Motor neuron (in vitro differentiated cells): ENCODE data around the gene CCNB3. TPM values are rescaled to one million over a fixed set of nuclear protein-coding genes. Genes with fewer than 3 reads are reported as not detected.
A peak's percentile ranks its signal among the peaks of the same experiment; 100 is the strongest.
"Not testable (repeated sequence)": the region's sequence is repeated elsewhere in the genome, so short reads cannot be mapped to it uniquely, and the experiment has no call there.

Experiments
- ATAC-seq, 8 experiments: fragments of 200-7000 bp; cut with Tn5 transposase; replicated peaks in 6 of 8; 2 replicates each; pipeline ENCODE4 v1.8.0; 2021; ENCODE audit warnings: mild to moderate bottlenecking in 8 of 8, moderate library complexity in 8 of 8
- H3K27ac ChIP-seq, 2 donors: fragments of 250-450 bp; sonication (Bioruptor Pico); 2 replicates each; pipeline ENCODE4 v1.9.0; 2021; ENCODE audit warnings: antibody characterized with exemption in 2 of 2, mild to moderate bottlenecking in 2 of 2, moderate library complexity in 1 of 2
- H3K4me1 ChIP-seq, 2 donors: fragments of 250-450 bp; sonication (Bioruptor Pico); replicated peaks in 1 of 2; 2 replicates each; pipeline ENCODE4 v1.6.1; 2021; ENCODE audit warnings: antibody characterized with exemption in 2 of 2, mild to moderate bottlenecking in 2 of 2, moderate library complexity in 1 of 2
- H3K4me3 ChIP-seq, 5 donors: fragments of 250-450 bp; sonication (Bioruptor Pico); 2 replicates each; pipeline ENCODE4 v1.9.0; 2021; ENCODE audit warnings: antibody characterized with exemption in 5 of 5, mild to moderate bottlenecking in 5 of 5, moderate library complexity in 4 of 5
- WGBS, 10 experiments: fragments of 450-650 bp; shearing (Covaris generic); methylation state at CpG; one replicate each; pipeline ENCODE4 v1.0.0; 2022; 5-methylcytosine and 5-hydroxymethylcytosine counted together
- in situ Hi-C, 9 experiments: fragments of 400-800 bp; cut with MboI; loops; one replicate each; pipeline ENCODE4 v1.15.0; 2021; ENCODE audit warnings: low sequenced_read_pairs in 9 of 9, low pct_unique_long_range_greater_than_20kb in 2 of 9; ENCODE audit not compliant: unreplicated experiment in 9 of 9
- total RNA-seq, 8 experiments: library from RNA; unstranded; fragments of 300-600 nt; gene quantifications; 2 replicates each; pipeline versions ENCODE4 v1.2.3 to v1.2.4, GENCODE V29; 2022

The CCNB3 gene
- total RNA-seq, 8 experiments from 2014 or later: 0.17 to 2.1 (median 0.48) TPM

DNA sequence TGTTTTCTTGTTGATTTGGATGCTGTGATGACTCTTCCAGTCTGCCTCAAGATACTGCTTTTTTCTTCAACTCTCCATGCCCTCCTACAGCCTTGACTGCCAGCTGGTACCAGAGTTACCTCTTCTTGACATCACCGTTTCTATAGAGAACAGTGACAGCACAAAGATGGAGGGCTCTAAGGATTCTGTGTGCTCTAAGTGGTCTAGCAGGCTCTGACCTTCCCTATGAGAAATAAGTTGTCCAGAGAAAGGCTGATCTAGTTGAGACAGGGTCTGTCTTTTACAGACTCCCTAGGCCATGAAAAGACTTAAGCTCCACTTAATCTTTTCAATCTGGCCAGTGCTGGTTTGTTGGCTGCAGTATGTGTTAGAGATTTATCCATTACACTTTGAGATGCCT, 3.7 kb upstream of the CCNB3 start, which contains the start of gene AKAP4:
TSS of gene AKAP4 (minus strand) at position 101 of the 400 bp plus-strand sequence. CDS start 118 bp downstream, outside the sequence.
- Histone ChIP-seq H3K4me3 (no peak within 1 kb of the TSS), H3K4me1 (peaks cover 3 to 5% of the 10 kb centered on the region in 2 donors), H3K27ac (no peak within 1 kb of the TSS)
- WGBS, 10 experiments: 0 to 50% (median 32%) methylated on average over 1 of the region's 1 CpG; no CpG with 5 or more reads in 6 of the 10 experiments
- in situ Hi-C loops: no loop called here
- ATAC-seq: no peak

- H3K27ac ChIP-seq: no peak overlapping the region
- 0 to 100% (median 67%) methylated on average over 1 of the region's 3 CpGs; no CpG with 5 or more reads in 5 of the 10 experiments for WGBS, 10 experiments
- in situ Hi-C loops: no loop called here
- H3K4me3 ChIP-seq: no peak overlapping the region
- no peak for ATAC-seq
- peaks cover 3 to 5% of the 10 kb centered on the region in 2 donors for H3K4me1 ChIP-seq
Measured at GRCh38 chrX:50202539-50202938, 2.0 kb upstream of the CCNB3 start.

- Histone ChIP-seq H3K27ac (no peak overlapping the region), H3K4me1 (peaks cover 3 to 5% of the 10 kb centered on the region in 2 donors), H3K4me3 (no peak overlapping the region)
- 17 to 100% (median 85%) methylated on average over 1 to 4 of the region's 11 CpGs; no CpG with 5 or more reads in 7 of the 10 experiments for WGBS, 10 experiments
- ATAC-seq: no peak
- in situ Hi-C loops: no loop called here
Measured at GRCh38 chrX:50206753-50207152, 2.2 kb downstream of the CCNB3 start.

GRCh38 chrX:50211510-50211909, 6.9 kb downstream of the CCNB3 start:
- ATAC-seq: peak in 1 of 8 experiments; percentile 36
- H3K4me1 ChIP-seq: no peaks in the 10 kb centered on the region
- no peak overlapping the region for H3K27ac ChIP-seq
- in situ Hi-C loops: no loop called here
- 0 to 80% (median 24%) methylated on average over 1 to 7 of the region's 8 CpGs; no CpG with 5 or more reads in 6 of the 10 experiments for WGBS, 10 experiments
- no peak overlapping the region for H3K4me3 ChIP-seq

GRCh38 chrX:50281253-50281652, 76.7 kb downstream of the CCNB3 start:
- no peak overlapping the region for H3K4me3 ChIP-seq
- H3K4me1 ChIP-seq: no peaks in the 10 kb centered on the region
- 33% methylated on average over 1 of the region's 19 CpGs; no CpG with 5 or more reads in 9 of the 10 experiments for WGBS, 10 experiments
- in situ Hi-C loops: no loop called here
- no peak for ATAC-seq
- no peak overlapping the region for H3K27ac ChIP-seq

- ATAC-seq: peak in 1 of 8 experiments; percentile 14
- Histone ChIP-seq H3K4me1 (no peaks in the 10 kb centered on the region), H3K4me3 (no peak overlapping the region), H3K27ac (no peak overlapping the region)
- in situ Hi-C loops: no loop called here
- 0 to 60% (median 9%) methylated on average over 1 to 2 of the region's 2 CpGs; no CpG with 5 or more reads in 6 of the 10 experiments for WGBS, 10 experiments
Measured at GRCh38 chrX:50327235-50327634, 122.7 kb downstream of the CCNB3 start.

- WGBS, 10 experiments: 0% methylated on average over 1 of the region's 5 CpGs; no CpG with 5 or more reads in 9 of the 10 experiments
Measured at GRCh38 chrX:50332668-50333067, 128.1 kb downstream of the CCNB3 start.

DNA sequence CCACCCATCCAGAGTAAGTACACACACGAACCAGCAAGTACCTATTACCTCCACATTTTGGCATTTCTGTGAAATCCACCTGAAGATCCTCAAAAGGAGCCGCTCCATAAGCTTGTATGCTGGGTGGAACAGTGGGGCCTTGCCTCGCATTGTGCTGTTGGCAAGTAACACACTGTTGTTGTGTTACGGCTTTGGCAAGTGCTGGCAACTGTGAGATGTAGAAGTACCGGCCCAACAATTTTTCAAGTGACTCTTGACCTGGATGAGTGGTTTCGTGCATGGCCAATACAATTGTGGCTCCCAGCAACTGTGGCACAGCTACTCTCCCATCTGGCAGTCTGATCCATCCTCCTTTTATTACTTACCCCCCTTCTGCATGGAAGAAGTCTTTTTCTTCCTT, 128.7 kb downstream of the CCNB3 start:
- in situ Hi-C loops: no loop called here
- no peak for ATAC-seq
- no peaks in the 10 kb centered on the region for H3K4me1 ChIP-seq
- WGBS, 10 experiments: 60% methylated on average over 1 of the region's 6 CpGs; no CpG with 5 or more reads in 9 of the 10 experiments
- no peak overlapping the region for H3K27ac ChIP-seq
- no peak overlapping the region for H3K4me3 ChIP-seq

More at GRCh38 chrX:50332668-50333067, 128.1 kb downstream of the CCNB3 start:
- in situ Hi-C loops, H3K4me1 ChIP-seq, H3K4me3 ChIP-seq, H3K27ac ChIP-seq, ATAC-seq: not testable (repeated sequence)

GRCh38 chrX:50343917-50344316, 139.4 kb downstream of the CCNB3 start:
- no peak for ATAC-seq
- in situ Hi-C loops: no loop called here
- Histone ChIP-seq H3K27ac (no peak overlapping the region), H3K4me1 (no peaks in the 10 kb centered on the region), H3K4me3 (no peak overlapping the region)

DNA sequence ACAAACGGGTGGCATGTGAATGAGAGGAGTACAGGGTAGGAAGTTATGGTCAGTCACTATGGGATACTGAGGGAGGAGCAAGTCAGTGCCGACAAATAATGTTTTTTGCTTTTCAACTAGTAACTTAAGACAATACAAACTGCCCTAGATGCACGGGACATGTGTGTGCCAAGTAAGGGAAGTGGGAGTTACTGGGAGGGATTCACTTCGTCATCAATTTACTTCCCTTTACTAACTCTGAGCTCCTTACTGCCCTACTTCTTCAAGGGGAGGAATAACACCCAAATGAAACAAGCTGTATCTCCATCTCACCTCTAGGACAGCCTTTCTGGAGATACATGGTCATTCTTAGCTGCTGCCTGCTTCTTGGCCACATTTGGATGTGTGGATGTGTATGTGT, 168.4 kb downstream of the CCNB3 start:
- H3K27ac ChIP-seq: no peak overlapping the region
- no peak for ATAC-seq
- H3K4me1 ChIP-seq: no peaks in the 10 kb centered on the region
- in situ Hi-C loops: no loop called here
- 0 to 92% (median 40%) methylated on average over 1 to 3 of the region's 4 CpGs; no CpG with 5 or more reads in 6 of the 10 experiments for WGBS, 10 experiments
- no peak overlapping the region for H3K4me3 ChIP-seq

DNA sequence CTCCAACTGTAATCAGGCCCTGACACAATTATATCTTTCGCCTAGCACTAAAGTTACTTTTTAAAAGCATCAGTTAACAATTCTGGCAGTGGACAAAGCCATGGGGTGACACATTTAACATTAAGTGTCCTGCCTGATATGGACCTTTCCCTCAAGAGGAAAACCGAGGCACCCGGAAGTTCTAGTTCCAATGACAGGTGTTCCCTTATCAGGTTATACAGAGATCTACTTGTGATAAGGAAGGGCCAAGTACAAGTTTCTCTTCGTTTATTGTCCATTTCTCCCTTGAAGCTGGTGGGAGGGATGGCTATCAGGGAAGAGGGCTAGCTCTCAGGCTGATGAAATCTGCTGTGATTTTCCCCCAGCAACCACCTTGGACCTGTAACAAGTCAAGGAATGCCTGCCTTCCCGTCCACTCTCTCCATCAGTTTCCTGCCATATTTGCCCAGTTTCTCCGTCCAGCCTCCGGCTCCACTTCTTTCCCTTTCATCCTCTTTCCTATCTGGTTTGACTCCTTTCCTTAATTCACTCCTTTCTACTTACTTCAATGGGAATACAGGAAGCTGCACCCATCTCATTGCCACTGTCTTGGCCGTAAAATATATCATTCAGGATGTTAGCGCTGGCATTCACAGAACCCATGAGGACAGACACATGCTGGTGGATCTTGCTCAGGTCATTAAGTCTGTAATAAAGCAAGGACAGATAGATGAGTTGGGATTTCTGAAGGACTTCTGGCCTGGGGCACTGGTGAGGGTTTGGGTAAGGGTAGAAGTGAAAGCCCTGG, 171.1 kb downstream of the CCNB3 start:
- Histone ChIP-seq H3K27ac (no peak overlapping the region), H3K4me1 (no peaks in the 10 kb centered on the region), H3K4me3 (no peak overlapping the region)
- 28 to 80% (median 40%) methylated on average over 1 to 8 of the region's 9 CpGs; no CpG with 5 or more reads in 5 of the 10 experiments for WGBS, 10 experiments
- in situ Hi-C loops: no loop called here
- no peak for ATAC-seq

GRCh38 chrX:50381729-50382415, 177.3 kb downstream of the CCNB3 start:
- 0 to 100% (median 60%) methylated on average over 1 to 4 of the region's 5 CpGs; no CpG with 5 or more reads in 5 of the 10 experiments for WGBS, 10 experiments
- H3K4me1 ChIP-seq: no peaks in the 10 kb centered on the region
- no peak overlapping the region for H3K27ac ChIP-seq
- no peak for ATAC-seq
- in situ Hi-C loops: no loop called here
- no peak overlapping the region for H3K4me3 ChIP-seq

DNA sequence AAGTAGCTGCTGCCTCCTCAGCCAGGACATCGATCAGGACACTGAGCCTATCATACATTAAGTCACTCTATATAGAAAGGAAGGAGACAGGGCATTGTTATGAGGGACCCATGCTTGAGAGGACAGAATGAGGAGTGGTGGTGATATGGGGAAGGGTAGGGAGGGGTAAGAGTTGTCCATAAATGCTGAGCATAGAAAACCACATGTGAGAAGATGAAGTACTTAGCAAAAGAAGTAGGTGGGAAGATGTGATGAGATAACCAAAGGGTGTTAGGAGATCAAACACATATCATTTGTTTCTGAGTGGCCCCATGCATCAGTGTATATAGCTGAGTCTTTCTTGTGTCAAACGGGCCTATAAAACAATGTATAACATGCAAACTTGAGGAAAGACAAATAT, 182.0 kb downstream of the CCNB3 start:
- no peaks in the 10 kb centered on the region for H3K4me1 ChIP-seq
- H3K4me3 ChIP-seq: no peak overlapping the region
- no peak for ATAC-seq
- WGBS, 10 experiments: 0 to 100% (median 0%) methylated on average over 1 to 2 of the region's 2 CpGs; no CpG with 5 or more reads in 5 of the 10 experiments
- in situ Hi-C loops: no loop called here
- no peak overlapping the region for H3K27ac ChIP-seq
